Dendritic cell treated with granulocyte-macrophage colony-stimulating factor and Interleukin-4, amounts not matched to agents 40 ng/mL and 50 ng/mL, for 4 days (primary cell): Measurements from ENCODE around the gene CCDC194.

ENCODE experiments used
- H3K27ac Mint-ChIP-seq: one replicate; pipeline ENCODE4 v1.8.0; 2022; ENCODE audit warnings: mild to moderate bottlenecking, mixed read lengths
- H3K27me3 Mint-ChIP-seq: one replicate; pipeline ENCODE4 v1.8.0; 2022; ENCODE audit warnings: mild to moderate bottlenecking, mixed read lengths
- H3K36me3 Mint-ChIP-seq: one replicate; pipeline ENCODE4 v1.8.0; 2022; ENCODE audit warnings: low read depth, mixed read lengths
- H3K4me1 Mint-ChIP-seq: one replicate; pipeline ENCODE4 v1.8.0; 2022; ENCODE audit warnings: low read depth, mixed read lengths
- H3K4me3 Mint-ChIP-seq: one replicate; pipeline ENCODE4 v1.8.0; 2022; ENCODE audit warnings: mild to moderate bottlenecking, moderate library complexity, mixed read lengths
- H3K9me3 Mint-ChIP-seq: one replicate; pipeline ENCODE4 v1.8.0; 2022; ENCODE audit warnings: mixed read lengths
- intact Hi-C: fragments of 100-400 bp; cut with micrococcal nuclease; formaldehyde crosslinking; loops from one replicate; pipeline ENCODE4 v1.15.0; 2022

CCDC194 gene

GRCh38 chr19:17393914-17394313 is at the start of gene CCDC194:
CCDC194 (minus strand) TSS chr19:17394196; CDS start chr19:17394158, 38 bp downstream.
- Mint-ChIP-seq H3K9me3 (peaks cover 8% of the 10 kb centered on the region), H3K36me3 (peaks cover 22% of the 10 kb centered on the region), H3K4me3 (no peak within 1 kb of the TSS), H3K4me1 (peaks cover 27% of the 10 kb centered on the region), H3K27ac (no peak within 1 kb of the TSS), H3K27me3 (peaks cover 17% of the 10 kb centered on the region)
- intact Hi-C loops, result no loop called here

- Mint-ChIP-seq H3K4me1 (peaks cover 6% of the 10 kb centered on the region), H3K4me3 (no peak overlapping the region), H3K9me3 (no peaks in the 10 kb centered on the region), H3K36me3 (no peaks in the 10 kb centered on the region), H3K27ac (no peak overlapping the region), H3K27me3 (peaks cover 4% of the 10 kb centered on the region)
- intact Hi-C loops, result no loop called here
Measured at GRCh38 chr19:17441241-17442021, 47.4 kb upstream of the CCDC194 start.

GRCh38 chr19:17436874-17437267 is 42.9 kb upstream of the CCDC194 start:
- peaks cover 6% of the 10 kb centered on the region for H3K4me1 Mint-ChIP-seq
- intact Hi-C loops, result no loop called here
- peaks cover 4% of the 10 kb centered on the region for H3K27me3 Mint-ChIP-seq
- H3K27ac Mint-ChIP-seq, result no peak overlapping the region
- no peaks in the 10 kb centered on the region for H3K9me3 Mint-ChIP-seq
- no peak overlapping the region for H3K4me3 Mint-ChIP-seq
- no peaks in the 10 kb centered on the region for H3K36me3 Mint-ChIP-seq

GRCh38 chr19:17436094-17436873 is 42.3 kb upstream of the CCDC194 start:
- H3K27ac Mint-ChIP-seq, result no peak overlapping the region
- H3K27me3 Mint-ChIP-seq, result peaks cover 4% of the 10 kb centered on the region
- H3K9me3 Mint-ChIP-seq, result no peaks in the 10 kb centered on the region
- intact Hi-C loops, result no loop called here
- H3K4me1 Mint-ChIP-seq, result peaks cover 6% of the 10 kb centered on the region
- no peak overlapping the region for H3K4me3 Mint-ChIP-seq
- H3K36me3 Mint-ChIP-seq, result no peaks in the 10 kb centered on the region

- Mint-ChIP-seq H3K9me3 (no peaks in the 10 kb centered on the region), H3K36me3 (no peaks in the 10 kb centered on the region), H3K4me3 (no peak overlapping the region), H3K27ac (no peak overlapping the region), H3K27me3 (peaks cover 4% of the 10 kb centered on the region), H3K4me1 (peaks cover 6% of the 10 kb centered on the region)
- intact Hi-C loops, result no loop called here
Measured at GRCh38 chr19:17435218-17435617, 41.2 kb upstream of the CCDC194 start.

- intact Hi-C loops, result no loop called here
- no peaks in the 10 kb centered on the region for H3K9me3 Mint-ChIP-seq
- no peak overlapping the region for H3K27ac Mint-ChIP-seq
- no peak overlapping the region for H3K4me3 Mint-ChIP-seq
- H3K4me1 Mint-ChIP-seq, result peaks cover 6% of the 10 kb centered on the region
- H3K27me3 Mint-ChIP-seq, result no peaks in the 10 kb centered on the region
- no peaks in the 10 kb centered on the region for H3K36me3 Mint-ChIP-seq
Measured at GRCh38 chr19:17431417-17431816, 37.4 kb upstream of the CCDC194 start.

GRCh38 chr19:17429641-17430113 is 35.7 kb upstream of the CCDC194 start:
- Mint-ChIP-seq H3K36me3 (peaks cover 6% of the 10 kb centered on the region), H3K4me1 (peaks cover 12% of the 10 kb centered on the region), H3K27ac (no peak overlapping the region), H3K27me3 (no peaks in the 10 kb centered on the region), H3K4me3 (no peak overlapping the region), H3K9me3 (no peaks in the 10 kb centered on the region)
- intact Hi-C loops, result no loop called here

GRCh38 chr19:17424743-17425365 is 30.9 kb upstream of the CCDC194 start:
- H3K4me1 Mint-ChIP-seq, result peaks cover 28% of the 10 kb centered on the region
- peaks cover 43% of the 10 kb centered on the region for H3K36me3 Mint-ChIP-seq
- H3K4me3 Mint-ChIP-seq, result no peak overlapping the region
- H3K9me3 Mint-ChIP-seq, result no peaks in the 10 kb centered on the region
- intact Hi-C loops, result no loop called here
- no peaks in the 10 kb centered on the region for H3K27me3 Mint-ChIP-seq
- no peak overlapping the region for H3K27ac Mint-ChIP-seq

GRCh38 chr19:17423429-17424208 is 29.6 kb upstream of the CCDC194 start:
- Mint-ChIP-seq H3K4me3 (no peak overlapping the region), H3K4me1 (peaks cover 34% of the 10 kb centered on the region), H3K27me3 (no peaks in the 10 kb centered on the region), H3K36me3 (peaks cover 43% of the 10 kb centered on the region), H3K9me3 (no peaks in the 10 kb centered on the region), H3K27ac (no peak overlapping the region)
- intact Hi-C loops, result no loop called here

- H3K9me3 Mint-ChIP-seq, result no peaks in the 10 kb centered on the region
- peaks cover 52% of the 10 kb centered on the region for H3K36me3 Mint-ChIP-seq
- intact Hi-C loops, result no loop called here
- no peaks in the 10 kb centered on the region for H3K27me3 Mint-ChIP-seq
- peaks cover 39% of the 10 kb centered on the region for H3K4me1 Mint-ChIP-seq
- H3K4me3 Mint-ChIP-seq, result no peak overlapping the region
- H3K27ac Mint-ChIP-seq, result no peak overlapping the region
Measured at GRCh38 chr19:17421942-17422341, 27.9 kb upstream of the CCDC194 start.

GRCh38 chr19:17420475-17420924 is 26.5 kb upstream of the CCDC194 start:
- peaks cover 43% of the 10 kb centered on the region for H3K4me1 Mint-ChIP-seq
- intact Hi-C loops, result no loop called here
- peaks cover 65% of the 10 kb centered on the region for H3K36me3 Mint-ChIP-seq
- H3K27me3 Mint-ChIP-seq, result no peaks in the 10 kb centered on the region
- H3K27ac Mint-ChIP-seq, result peak overlapping the region; percentile 89
- H3K4me3 Mint-ChIP-seq, result peak overlapping the region; percentile 87
- no peaks in the 10 kb centered on the region for H3K9me3 Mint-ChIP-seq

- Mint-ChIP-seq H3K4me3 (peak within 1 kb of the TSS; percentile 87), H3K36me3 (peaks cover 68% of the 10 kb centered on the region), H3K9me3 (no peaks in the 10 kb centered on the region), H3K27ac (peak within 1 kb of the TSS; percentile 89), H3K27me3 (no peaks in the 10 kb centered on the region), H3K4me1 (peaks cover 39% of the 10 kb centered on the region)
- intact Hi-C loops, result loop anchor here (1.0 kb wide), 1 partner anchor 15 kb away; the partner anchor contains the start of gene BST2
Measured at GRCh38 chr19:17419621-17420474, 25.9 kb upstream of the CCDC194 start, which contains the start of gene MVB12A. MVB12A (plus strand) TSS chr19:17420047; CDS start chr19:17420136, 89 bp downstream.
